LNCaP clone FGC (cell line): ENCODE results near the gene DOK7.
A peak's percentile ranks its signal among the peaks of the same experiment; 100 is the strongest.

Experiments used
- DNase-seq: peaks from one replicate; pipeline ENCODE4 v3.0.0-alpha.2; 2011; ENCODE audit warnings: low read depth
- H3K4me3 ChIP-seq: 2 replicates; pipeline ENCODE4 v1.5.1; 2011; ENCODE audit warnings: mild to moderate bottlenecking, low read depth, low read length, control low read depth
- TF ChIP-seq, protein P1 (sequence below): IDR thresholded peaks from 2 replicates; pipeline ENCODE4 v1.5.1; 2012; ENCODE audit warnings: mild to moderate bottlenecking; ENCODE audit not compliant: control insufficient read depth, insufficient read depth; ENCODE audit errors: extremely low read depth

The DOK7 gene

DNA sequence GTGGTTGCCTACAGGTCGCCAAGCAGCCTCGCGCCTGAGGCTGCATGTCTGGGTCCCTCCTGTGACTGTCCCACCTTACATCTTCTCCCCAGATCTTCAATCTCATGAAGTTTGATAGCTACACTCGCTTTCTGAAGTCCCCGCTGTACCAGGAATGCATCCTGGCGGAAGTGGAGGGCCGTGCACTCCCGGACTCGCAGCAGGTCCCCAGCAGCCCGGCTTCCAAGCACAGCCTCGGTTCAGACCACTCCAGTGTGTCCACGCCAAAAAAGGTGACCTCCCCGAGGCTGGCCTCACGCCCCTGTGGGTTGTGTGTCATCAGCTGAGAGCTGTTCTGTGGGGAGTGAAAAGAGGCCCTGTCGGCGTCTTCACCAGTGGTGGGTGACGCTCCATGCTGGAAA lies 46.3 kb upstream of the DOK7 start:
- TF ChIP-seq, protein P1, sequence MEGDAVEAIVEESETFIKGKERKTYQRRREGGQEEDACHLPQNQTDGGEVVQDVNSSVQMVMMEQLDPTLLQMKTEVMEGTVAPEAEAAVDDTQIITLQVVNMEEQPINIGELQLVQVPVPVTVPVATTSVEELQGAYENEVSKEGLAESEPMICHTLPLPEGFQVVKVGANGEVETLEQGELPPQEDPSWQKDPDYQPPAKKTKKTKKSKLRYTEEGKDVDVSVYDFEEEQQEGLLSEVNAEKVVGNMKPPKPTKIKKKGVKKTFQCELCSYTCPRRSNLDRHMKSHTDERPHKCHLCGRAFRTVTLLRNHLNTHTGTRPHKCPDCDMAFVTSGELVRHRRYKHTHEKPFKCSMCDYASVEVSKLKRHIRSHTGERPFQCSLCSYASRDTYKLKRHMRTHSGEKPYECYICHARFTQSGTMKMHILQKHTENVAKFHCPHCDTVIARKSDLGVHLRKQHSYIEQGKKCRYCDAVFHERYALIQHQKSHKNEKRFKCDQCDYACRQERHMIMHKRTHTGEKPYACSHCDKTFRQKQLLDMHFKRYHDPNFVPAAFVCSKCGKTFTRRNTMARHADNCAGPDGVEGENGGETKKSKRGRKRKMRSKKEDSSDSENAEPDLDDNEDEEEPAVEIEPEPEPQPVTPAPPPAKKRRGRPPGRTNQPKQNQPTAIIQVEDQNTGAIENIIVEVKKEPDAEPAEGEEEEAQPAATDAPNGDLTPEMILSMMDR: no peak
- H3K4me3 ChIP-seq: no peak overlapping the region
- DNase-seq: no peak

DNA sequence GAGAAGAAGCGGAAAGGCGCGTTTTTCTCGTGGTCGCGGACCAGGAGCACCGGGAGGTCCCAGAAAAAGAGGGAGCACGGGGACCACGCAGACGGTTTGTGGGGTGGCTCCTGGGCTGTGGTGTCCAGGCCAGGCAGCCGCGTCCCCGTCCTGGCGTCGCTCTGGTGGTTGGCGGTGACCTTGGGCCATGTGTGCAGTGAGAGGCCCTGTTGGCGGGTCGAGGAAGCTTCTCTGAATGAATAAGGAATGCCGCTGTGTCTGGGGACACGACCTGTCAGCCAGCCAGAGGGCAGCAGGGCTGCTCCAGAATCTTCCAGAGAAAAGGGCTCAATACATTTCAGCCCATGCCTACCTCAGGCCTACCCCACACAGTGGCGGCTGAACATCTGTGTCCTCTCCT lies 45.7 kb upstream of the DOK7 start:
- TF ChIP-seq, protein P1: no peak
- DNase-seq: no peak
- no peak overlapping the region for H3K4me3 ChIP-seq

DNA sequence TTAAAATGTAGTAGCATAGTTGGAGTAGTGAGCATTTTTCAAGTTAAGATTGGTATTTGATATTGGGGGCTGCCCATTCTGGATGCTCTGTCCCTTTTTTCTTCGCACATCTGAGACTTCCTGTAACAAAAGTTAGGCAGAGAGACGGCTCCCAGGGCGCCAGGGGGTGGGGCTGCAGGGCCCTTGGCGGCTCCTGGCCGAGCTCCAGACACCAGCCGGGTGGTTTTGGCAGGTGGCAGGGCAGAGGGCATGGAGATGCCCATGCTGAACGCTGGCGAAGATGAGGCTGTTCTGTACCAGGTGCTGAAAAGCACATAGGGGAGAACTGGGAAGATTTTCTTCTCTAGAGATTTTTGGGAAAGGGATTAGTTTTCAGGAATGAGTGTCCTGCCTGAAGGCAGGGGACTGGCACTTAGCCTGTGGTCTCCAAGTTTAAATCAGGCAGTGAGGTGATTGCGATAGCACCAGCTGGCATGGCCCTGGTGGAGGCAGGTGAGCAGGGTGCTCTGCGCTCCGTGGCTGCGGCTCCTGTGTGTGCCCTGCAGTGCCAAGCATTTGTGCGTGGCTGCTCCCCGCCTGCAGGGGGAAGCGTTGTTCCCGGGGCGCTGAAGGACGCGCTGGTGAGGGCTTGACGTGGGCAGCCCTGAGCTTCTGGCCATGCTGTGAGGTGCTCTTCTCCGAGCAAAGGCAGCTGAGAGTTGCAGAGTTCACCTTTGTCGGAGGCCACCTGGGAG lies 44.9 kb upstream of the DOK7 start:
- DNase-seq: no peak
- H3K4me3 ChIP-seq: no peak overlapping the region
- TF ChIP-seq, protein P1: peak; percentile 9; the same call in 1 of the 2 replicates

DNA sequence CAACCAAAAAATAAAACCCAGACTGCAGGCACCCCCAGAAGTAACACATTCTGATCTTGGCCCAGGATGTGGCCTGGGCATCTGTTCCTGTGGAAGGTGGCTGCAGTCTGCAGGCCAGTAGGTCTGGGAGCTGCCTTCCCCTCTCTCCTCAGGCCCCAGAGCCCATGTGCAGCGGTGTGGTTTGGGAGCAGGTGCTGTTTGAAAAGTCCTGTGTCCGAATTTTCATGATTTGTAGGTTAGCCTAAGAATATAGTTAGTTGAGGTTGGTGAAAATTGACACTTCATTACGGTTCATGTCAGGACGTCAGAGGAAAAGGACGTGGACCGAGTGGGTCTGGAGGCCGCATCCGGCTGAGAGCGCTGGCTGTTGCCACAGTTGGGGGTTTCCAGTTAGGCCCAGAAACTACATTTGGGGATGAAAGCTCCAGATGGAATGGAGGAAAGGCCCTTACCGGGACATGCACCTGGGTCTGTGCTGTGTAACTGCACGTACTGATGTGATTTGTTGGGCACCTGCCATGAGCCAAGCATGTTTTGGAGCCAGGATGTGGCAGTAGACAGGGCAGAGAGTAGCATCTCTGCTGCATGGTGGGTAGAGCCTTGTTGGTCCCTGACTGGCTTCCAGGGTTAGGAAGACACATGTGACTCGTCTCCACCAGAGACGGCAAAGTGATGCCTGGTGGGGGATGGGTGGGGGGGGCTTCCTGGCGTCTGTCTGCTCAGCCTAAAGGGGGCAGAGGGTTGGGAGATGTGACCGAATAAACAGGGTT lies 43.1 kb upstream of the DOK7 start:
- TF ChIP-seq, protein P1: no peak
- no peak for DNase-seq
- H3K4me3 ChIP-seq: no peak overlapping the region

DNA sequence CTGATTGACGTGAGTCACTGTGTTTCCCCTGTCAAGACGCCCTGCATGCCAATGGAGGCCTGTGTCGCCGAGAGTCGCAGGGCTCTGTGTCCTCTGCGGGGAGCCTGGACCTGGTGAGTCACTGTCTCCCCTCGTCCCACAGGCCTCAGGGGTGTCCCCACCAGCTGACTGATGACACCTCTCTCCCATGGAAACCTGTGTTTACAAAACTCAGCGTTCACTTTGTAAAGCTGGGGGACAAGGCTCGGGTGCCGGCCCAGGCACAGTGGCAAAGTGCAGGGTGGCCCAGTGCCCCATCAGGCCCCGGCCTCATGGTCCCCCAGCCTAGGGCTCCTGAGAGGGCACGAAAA lies 42.5 kb upstream of the DOK7 start:
- no peak overlapping the region for H3K4me3 ChIP-seq
- DNase-seq: no peak
- TF ChIP-seq, protein P1: no peak

DNA sequence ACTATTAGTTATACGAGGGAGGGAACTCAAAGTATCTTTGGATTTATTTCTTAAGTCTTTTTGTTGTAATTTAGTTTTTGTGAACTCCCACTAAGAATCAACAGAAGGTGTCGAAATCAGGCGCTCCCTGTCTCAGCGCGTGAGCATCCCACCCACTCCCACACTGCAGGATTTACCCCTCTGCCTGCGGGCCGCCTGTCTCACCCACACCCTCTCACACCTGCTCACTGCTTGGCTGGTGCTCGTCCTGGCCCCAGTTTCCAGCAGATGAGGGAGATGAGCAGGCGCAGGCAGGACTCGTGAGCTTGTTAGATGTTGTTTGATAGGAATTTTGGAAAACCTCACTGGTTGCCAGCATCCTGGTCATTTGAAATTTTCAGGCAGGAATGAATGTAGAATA lies 42.1 kb upstream of the DOK7 start:
- H3K4me3 ChIP-seq: no peak overlapping the region
- DNase-seq: no peak
- TF ChIP-seq, protein P1: no peak
